ENCODE data around the gene TOX3.

Gene TOX3

DNA sequence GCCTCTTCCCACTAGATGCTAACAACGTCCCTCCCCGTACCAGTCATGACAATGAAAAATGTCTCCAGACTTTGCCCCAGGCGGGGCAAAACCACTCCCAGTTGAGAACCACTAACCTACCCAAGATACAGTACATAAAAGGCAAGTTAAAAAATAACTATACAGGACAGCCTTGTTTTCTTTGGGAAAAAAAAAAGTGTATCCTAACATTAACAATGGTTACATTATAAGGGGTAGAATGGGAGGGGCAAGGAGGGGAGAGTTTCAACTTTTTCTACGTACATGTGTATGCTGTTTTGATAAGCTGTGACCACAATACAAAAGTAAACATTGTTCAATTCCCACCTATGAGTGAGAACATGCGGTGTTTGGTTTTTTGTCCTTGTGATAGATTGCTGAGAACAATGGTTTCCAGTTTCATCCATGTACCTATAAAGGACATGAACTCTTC is 94.9 kb downstream of the TOX3 start:
- no peak for DNase-seq (ENCODE audit: low spot score)

DNA sequence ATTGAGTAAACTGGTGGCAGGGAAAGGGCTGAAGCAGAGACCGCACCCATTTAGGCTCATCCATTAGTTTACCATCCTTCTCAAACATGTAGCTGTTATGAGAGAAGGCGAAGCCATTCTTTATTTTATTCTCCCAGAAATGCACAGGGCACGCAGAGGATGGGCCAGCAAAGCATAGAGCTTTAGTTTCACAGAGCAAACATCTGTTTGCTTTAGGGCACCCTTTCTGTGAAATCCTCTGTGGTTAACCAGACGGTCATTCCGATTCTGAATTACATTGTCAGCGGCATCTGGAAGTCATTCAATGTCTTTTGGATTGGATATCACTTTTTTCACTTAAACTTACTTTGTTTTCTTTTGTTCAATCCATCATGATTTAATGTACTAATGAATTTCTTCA is 96.0 kb downstream of the TOX3 start:
- no peak for DNase-seq (ENCODE audit: low spot score)

DNA sequence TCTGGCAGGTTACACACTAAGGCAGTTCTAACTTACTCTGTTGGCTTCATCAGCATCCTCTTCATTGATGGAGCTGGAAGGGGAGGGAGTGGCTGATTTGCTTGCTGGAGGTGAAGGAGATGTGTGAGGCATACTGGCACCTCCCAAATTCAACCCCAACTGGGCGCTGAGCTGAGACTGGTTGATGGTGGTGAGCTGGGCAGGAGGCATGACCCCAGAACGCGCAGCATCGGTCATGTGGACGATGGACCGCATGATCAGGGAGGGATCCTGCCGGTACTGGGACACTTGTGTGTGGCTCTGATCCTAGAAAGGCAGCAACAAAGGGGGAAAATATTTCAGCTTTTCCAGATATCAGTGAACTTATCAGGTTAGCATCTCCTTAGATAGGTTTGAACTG is 96.7 kb downstream of the TOX3 start:
- no peak for DNase-seq (ENCODE audit: low spot score)

DNA sequence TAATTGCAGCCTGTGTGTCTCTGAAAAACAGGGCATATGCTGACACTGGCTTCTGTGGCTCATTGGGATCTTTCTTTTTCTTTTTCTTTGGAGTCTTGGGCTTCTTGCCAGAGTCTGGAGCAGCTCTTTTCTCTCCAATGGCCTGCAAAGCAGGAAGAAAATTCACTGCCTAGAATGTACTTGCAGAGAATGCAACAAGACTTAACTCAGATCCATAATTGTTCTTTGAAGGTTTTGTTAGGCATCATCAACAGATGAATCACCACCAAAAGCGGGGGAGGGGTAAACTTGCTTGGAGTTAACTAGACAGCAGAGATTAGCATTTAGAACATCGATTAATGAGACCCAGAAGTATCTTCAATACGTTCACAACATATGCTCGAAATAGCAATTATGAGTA is 100.9 kb downstream of the TOX3 start:
- DNase-seq (ENCODE audit: low spot score): no peak

DNA sequence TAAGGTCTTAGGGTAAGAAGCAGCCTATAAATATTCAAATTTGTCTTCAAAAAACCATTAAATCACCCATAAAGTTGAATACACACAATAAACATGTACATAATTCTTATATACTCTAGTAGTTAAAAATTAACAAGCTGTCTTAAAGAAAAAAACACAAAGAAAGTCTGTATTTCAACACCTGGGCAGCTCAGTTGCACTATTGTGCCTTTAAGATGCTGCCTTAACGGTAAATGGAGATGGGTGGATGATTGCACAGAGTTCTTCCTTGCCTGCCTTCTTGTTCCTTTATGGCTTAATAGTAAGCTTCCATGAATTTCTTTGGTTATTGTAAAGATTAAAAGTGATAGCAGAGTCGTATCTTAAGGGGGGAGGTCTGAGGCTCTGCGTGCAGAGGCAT is 105.1 kb downstream of the TOX3 start:
- DNase-seq (ENCODE audit: low spot score): no peak

DNA sequence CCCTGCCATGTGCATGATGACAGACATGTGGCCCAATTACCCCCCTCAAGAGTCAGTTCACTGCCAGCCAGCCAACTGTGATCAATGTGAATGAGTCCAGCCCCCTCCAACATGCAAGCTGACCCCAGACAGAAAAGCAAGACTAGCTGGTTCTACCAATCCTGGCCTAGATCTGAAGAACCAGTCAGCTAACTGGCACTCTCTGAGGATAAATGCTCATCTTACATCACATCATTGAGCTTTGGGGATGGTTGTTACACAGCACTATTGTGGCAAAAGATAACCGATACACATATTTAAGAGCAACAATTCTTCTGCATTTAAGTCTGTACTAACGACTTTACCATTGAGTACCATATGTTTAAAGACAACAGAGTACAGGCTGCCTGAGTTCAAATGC is 106.7 kb downstream of the TOX3 start:
- no peak for DNase-seq (ENCODE audit: low spot score)

DNA sequence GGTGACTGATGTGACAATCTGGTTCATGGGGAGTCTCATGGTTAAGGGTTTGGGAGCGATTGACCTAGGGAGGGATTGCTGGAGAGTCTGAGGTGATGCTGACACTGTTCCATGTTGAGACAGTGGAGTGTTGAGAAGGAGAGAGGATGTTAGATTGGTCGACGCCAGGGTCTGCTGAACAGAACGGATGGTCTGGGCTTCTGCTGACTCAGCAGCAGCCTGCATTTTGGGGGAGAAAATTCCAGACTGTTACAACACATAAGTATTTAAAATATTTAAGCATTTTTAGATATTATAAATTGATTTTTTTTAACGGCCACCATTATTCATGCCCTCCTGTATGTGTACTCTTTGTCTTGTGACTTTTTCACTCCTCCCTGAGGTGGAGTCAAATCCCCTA is 107.2 kb downstream of the TOX3 start:
- DNase-seq (ENCODE audit: low spot score): no peak

DNA sequence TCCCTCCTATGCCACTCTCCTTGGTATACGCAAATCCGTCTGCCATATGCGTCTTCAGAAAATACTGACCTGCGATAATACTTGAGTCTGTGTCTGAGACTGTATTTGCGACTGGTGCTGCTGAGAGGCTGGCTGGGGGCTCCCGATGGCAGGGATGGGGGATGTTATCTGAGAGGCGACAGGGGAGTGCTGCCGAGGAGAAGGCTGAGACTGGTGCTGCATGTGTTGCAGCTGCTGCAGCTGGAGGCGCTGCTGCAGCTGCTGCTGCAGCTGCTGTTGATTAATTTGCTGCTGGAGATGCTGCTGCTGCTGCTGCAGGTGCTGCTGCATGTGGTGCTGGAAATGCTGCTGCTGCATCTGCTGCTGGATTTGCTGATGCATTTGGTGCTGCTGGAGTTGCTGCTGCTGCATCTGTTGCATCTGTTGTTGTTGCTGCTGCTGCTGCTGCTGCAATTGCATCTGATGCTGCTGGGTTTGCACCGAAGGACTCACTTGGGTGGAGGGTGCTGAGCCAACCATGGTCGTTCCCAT is 107.7 kb downstream of the TOX3 start:
- no peak for DNase-seq (ENCODE audit: low spot score)

DNA sequence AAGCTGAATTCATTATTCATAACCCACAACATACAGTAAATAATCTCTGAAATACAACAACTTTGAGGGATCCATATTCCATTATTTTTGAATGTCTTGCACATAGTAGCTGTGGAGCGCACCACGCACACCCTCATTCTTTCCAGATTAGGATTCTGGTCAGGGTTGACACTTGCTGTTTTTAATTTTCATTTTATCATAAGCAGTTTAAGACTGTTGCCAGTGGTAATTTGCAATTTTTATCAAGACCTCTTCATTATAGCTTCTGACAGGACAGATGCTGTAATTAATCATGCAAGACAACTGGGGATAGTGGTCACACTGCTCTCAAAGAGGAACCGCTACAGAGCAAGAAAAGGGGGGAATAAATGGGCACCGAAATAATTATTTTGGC is 109.7 kb downstream of the TOX3 start:
- DNase-seq (ENCODE audit: low spot score): no peak

DNA sequence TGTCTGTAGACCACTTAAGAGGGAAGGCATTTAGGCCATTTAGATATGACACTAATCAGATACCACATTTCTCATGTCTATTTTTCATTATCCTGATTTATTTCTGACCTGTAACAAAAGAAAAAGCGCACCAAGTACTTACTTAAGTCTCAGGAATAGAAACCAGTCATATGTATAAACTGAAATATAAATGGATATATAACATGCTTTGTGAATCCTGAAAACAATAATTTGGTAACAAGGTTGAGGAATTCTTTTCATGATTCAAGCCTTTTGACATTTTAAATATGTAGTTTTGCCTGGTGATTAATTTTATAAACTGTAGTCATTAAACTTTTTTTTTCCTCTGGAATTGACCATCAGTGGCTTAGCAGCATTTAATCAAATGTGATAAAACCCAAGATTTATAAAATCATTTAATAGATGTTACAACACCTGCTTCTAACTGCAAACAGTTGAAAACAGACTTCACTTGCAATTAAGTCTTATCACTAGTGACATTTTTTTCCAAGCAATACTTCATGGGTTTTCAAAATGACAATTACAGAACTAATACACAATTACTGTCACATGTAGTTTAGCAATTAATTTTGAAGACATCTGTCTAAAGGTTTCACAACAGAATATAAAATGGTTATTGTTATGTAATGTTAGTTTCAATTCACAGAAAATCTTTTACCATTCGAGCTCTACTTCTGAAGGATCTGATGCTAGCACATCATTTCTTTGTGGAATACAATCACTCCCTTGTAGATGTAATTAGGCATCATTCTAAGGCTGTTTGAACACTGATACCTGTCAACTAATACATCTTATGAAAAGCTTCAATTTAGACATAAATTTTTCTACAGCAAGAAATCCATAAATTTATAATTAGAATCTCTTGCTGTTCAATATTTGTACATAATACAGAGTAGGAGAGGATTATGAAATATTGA is 110.3 kb downstream of the TOX3 start:
- no peak for DNase-seq (ENCODE audit: low spot score)

DNA sequence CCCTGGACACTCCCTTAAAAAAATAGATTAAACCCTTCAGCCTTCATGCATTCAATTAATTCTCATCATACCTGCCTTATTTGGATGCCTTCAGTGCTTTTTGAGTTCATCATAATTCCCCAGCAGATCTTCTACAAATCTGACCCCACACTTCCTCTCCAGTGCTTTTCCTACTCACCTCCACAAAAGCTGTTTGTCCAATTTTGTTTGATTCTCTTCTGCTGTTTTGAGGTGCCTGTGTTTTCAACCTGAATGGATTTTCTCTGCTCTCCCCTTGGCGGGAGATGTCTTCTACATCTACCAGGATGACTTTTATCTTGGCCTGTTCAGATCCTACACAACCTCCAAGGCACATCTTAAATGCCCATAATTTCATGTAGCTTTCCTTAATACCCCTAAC is 112.7 kb downstream of the TOX3 start:
- no peak for DNase-seq (ENCODE audit: low spot score)

DNA sequence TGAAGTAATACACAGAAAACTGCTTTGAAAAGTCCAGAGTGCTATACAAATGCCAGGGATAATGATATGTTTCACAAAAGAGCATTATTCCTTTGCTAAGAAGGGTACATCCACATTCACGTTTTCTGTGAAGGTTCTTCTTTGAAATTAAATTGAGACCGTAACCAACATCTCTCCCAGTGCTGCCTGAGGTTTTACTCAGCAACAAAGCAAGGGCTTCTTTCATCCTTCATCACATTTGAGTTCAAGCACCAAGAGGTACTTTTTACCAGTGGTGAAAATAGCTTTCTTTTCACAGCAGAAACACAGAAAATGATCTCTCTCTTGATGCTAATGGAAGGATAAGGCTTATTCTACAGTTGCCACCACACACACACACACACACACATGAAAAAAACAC is 113.3 kb downstream of the TOX3 start:
- DNase-seq (ENCODE audit: low spot score): no peak

DNA sequence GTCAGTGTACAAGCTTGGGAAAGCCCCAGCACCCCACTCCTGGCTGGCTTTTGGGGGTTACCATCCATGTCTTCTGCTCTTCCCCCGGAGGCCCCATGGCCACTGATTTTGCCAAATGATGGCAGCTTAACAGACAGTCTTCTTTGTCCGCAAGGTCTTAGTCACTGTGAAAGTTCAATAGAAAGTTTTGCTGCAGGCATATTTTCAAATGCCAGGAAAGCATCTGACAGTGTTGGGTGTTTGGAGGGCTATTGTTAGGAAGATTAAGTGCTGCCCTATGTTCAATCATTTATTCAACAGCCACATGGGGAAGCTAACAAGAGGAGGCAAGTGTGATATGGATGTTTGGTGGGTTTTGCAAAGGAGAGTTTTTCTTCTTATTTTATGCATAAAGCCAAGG is 122.4 kb downstream of the TOX3 start:
- DNase-seq (ENCODE audit: low spot score): no peak

DNA sequence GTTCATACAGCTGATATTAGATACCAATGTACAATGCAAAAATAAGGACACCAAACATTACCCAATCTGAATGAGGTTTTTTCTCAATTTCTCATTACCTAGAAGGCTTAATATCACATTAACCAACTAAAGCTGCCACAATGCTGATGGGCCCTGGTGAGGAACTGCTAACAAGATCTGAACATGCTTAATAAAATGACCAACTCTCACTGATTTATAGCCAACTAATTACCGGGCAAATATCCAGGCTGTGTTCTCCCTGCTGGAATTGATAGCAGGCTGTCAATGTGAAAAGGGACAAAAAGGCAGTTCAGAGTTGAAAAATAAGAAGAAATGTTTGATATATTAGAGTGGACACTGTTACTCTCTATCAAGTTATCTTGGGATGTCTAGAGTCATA is 124.6 kb downstream of the TOX3 start:
- no peak for DNase-seq (ENCODE audit: low spot score)

DNA sequence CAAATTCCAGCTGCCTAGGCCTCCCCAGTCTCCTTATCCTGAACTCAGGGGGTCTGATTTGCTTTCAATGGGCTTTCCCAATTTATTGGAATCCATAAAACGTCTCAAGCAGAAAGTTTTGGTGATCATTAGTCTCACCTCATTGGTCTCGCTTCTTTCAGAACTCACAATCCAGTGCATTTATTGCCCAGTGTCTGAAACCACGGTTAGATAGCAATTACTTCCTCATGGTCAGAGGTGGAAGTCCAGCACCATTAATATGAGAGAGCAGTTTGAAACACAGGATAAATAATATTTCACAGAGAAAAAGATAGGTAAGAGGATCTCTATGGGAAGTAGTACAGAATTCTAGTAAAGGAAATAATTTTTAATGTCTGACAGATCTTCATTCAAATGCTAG is 128.7 kb downstream of the TOX3 start:
- no peak for DNase-seq (ENCODE audit: low spot score)

DNA sequence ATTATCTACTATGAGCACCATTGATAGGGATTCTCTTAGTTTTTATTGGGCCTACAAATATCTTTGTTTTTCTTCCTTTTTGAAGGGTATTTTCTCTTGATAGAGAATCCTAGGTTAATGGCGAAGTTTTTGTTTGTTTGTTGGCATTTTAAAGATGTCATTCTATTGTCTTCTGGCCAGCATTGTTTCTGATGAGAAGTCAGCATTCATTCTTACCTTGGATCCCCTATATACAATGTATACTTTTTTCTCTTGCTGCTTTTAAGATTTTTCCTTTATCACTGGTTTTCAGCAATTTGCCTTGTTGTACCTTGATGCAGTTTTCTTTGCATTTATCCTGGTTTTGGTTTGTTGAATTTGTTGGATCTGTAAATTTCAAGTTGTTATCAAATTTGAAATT is 130.1 kb downstream of the TOX3 start:
- no peak for DNase-seq (ENCODE audit: low spot score)

DNA sequence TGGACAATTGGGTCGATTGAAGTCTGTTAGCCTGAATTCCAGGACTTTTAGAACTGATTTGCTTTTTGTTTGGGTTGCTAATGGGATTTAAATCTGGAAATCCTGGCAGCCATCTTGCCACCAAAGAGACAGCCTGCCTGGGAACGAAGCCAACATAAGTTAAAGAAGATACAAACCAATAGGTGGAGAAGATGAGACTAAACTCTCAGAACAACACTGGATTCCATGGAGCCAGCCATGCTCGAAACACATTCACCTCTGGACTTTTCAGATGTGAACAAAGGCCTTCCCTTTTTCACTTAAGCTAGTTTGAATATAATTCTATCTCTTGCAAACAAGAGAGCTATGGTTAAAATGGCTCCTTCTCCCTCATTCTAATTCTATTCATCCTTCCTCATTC is 135.9 kb downstream of the TOX3 start:
- DNase-seq (ENCODE audit: low spot score): no peak

DNA sequence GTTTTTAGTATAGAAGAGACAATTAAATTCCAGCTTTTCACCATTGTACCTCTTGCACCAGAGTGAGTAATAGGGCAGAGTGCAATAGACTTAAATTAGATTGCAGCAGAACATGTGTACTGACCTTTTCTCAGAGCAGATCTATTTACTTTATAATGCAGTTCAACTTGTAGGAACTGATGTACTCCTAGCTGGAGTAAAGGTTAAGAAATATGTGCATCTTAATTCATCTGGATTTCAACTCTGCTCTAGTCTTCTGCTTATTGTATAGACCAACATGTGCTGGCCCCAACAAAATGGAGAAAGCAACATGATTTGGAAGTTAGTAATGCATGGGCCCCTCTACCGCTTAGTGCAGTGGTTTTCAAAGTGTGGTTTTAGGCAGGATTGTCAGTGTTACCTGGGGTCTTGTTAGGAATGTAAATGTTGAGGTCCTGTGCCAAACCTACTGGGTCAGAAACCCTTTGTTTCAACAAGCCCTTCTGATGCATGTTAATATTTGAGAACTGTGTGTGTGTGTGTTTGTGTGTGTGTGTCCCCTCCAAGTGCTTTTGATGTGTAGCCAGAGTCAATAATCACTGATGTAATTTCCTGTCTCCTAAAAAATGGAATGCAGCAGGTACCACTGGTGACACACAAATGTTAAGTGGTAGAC is 138.6 kb downstream of the TOX3 start:
- DNase-seq (ENCODE audit: low spot score): no peak

DNA sequence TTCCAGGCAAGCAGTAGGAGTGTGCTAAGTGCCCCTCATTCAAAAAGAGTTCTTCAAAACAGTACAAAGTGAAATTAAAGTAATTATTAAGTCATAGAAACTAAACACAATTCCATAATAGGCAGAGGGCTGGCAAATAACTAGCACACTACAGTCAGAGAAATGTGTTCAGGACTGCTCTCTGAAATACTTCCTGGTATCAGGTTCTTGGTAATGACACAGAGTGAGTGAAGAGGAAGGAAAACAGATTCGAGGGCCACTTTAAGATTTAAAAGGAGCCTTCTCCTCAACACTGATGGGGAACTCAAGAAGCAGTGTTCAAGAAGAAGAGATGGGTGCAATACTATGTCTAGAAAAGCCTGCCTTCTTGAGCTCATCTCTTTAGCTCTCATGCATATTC is 139.2 kb downstream of the TOX3 start:
- DNase-seq (ENCODE audit: low spot score): no peak

DNA sequence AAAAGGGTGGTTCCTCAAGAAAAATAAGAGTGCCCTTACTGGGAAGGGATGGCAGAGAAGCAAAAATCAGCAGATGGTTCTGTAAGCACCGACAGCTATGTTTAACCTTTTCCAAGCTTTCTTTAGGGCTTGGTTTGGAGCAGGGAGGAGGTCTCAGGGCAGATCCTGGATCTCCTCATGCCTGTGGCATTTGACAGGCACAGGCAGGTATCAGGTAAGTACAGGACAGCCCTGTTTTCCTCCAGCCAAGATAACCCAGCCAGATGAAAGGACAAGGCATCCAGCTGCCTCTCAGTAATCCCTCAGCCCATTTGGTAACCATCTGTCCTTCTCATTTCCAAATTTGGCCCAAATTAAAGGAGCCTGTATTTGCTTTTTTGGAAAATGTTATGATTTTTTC is 141.5 kb downstream of the TOX3 start:
- no peak for DNase-seq (ENCODE audit: low spot score)

DNA sequence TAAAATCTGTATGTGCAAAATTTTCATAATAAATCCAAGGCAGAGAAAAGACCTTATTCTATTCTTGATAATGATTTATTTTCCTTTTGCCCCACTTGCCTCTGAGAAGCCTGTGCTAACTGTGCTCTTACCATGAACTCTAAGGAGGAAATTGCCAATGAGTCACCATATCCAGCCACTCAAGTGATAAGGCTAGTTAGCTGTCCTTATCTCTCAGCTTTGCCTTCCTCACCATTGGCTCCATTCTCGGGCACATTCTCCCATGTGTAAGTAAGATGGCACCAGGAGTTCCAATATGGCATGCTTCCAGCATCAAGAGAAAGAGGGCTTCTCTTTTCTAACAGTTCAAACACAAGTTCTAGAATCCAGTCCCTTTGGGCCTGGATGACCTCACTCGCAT is 142.4 kb downstream of the TOX3 start:
- DNase-seq (ENCODE audit: low spot score): no peak

DNA sequence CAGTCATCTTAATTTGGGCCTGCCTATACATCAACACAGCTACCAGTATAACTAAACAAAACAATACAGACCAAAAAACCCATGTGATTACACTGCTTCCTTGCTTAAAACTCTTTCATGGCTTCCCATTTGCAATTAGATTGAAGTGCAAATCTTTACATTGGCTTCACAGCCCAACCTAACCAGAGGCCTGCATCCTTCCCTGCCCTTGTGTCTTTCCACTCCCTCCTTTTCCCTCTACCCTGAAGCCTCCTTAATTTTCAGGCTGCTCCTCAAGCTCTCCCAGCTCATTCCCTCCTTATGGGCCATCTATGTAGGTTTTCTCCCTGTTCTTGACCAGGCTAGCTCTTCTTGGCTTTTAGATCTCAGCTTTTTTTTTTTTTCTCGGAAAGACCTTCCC is 147.8 kb downstream of the TOX3 start:
- no peak for DNase-seq (ENCODE audit: low spot score)

DNA sequence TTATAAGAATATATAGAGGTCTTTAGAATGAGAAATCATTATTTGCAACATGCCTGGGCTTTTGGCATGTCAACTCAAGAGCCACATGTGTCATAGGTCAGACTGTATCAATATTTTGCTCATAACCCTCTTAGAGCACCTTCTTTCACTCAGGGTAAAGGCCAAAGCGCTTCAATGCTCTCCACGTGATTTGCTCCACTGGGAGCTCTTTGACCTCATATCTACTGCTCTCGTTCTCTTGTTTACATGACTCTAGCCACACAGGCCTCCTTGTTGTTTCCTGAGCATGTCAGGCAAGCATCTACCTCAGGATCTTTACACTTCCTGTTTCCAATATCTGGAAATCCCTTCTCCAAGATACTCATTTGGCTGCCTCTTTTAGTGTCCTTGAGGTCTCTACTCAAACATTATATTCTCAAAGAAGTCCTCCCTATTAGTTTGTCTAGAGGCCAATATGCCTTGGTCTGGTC is 148.4 kb downstream of the TOX3 start:
- no peak for DNase-seq (ENCODE audit: low spot score)
